NT2/D1 (cell line): ENCODE data around the gene LAPTM4A.

ENCODE experiments used
- SUZ12 ChIP-seq: IDR thresholded peaks from 2 replicates; pipeline ENCODE4 v1.6.1; 2011; ENCODE audit not compliant: insufficient read length, insufficient read depth; ENCODE audit errors: extremely low read depth
- YY1 ChIP-seq: IDR thresholded peaks from 2 replicates; pipeline ENCODE4 v1.6.1; 2011; ENCODE audit not compliant: insufficient read length, insufficient read depth

DNA sequence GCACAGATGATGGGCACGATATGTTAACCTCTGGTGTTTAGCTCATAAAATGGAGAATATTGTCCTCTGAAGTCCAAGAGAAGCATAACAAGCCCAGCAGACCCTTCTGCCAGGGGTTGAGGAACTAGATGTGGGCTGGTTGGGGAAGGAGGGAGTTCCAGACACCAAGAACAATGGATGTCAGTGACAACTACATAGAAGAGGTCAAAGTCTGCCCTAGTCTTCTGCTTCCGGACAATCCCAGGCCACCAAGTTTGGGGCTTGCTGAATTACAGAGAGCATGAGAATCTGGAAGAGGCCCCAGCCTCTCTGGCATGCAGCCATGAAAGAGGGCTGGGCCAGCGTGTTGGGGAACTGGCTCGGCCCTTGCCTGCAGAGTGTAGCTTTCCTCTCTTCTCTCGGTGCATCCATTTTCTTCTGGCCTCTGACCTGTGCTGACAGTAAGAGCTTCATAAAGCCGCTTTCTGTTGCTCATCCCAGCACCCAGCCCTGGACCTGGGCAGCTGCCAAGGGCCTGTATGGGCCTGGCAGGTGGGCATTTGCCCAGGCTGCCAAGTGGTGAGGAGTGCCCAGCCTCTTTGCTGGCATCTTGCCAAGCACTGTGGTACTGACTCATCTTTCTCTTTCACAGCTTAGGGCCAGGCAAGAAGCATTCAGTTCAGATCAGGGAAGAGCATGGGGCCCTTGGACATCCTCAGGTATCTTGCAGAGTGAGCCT is 14.6 kb upstream of the LAPTM4A start:
- TF ChIP-seq SUZ12, result no peak
- no peak for TF ChIP-seq YY1
